ENCODE results near the gene EFNA5.

EFNA5 gene

GRCh38 chr5:107571621-107572536 is 98.9 kb downstream of the EFNA5 start:
- DNase-seq (ENCODE audit: extremely low read depth, low read depth) = peak; percentile 73
- no peak overlapping the region for H3K4me3 ChIP-seq (replicated peaks; ENCODE audit: low read depth, low read length)
- TF ChIP-seq CTCF (IDR thresholded peaks at IDR 0.05; ENCODE audit: low read depth, low read length, missing control alignments) = peak; percentile 96

GRCh38 chr5:107570805-107571531 is 99.8 kb downstream of the EFNA5 start:
- TF ChIP-seq CTCF (IDR thresholded peaks at IDR 0.05; ENCODE audit: low read depth, low read length, missing control alignments) = no peak
- H3K4me3 ChIP-seq (replicated peaks; ENCODE audit: low read depth, low read length) = no peak overlapping the region
- no peak for DNase-seq (ENCODE audit: extremely low read depth, low read depth)

GRCh38 chr5:107570181-107570580 is 100.6 kb downstream of the EFNA5 start:
- no peak overlapping the region for H3K4me3 ChIP-seq (replicated peaks; ENCODE audit: low read depth, low read length)
- DNase-seq (ENCODE audit: extremely low read depth, low read depth) = no peak

GRCh38 chr5:107567901-107568671 is 102.7 kb downstream of the EFNA5 start:
- no peak for DNase-seq (ENCODE audit: extremely low read depth, low read depth)
- TF ChIP-seq CTCF (IDR thresholded peaks at IDR 0.05; ENCODE audit: low read depth, low read length, missing control alignments) = no peak

More at GRCh38 chr5:107570181-107570580, 100.6 kb downstream of the EFNA5 start:
- no peak for TF ChIP-seq CTCF (IDR thresholded peaks at IDR 0.05; ENCODE audit: low read depth, low read length, missing control alignments)

GRCh38 chr5:107566986-107567385 is 103.8 kb downstream of the EFNA5 start:
- H3K4me3 ChIP-seq (replicated peaks; ENCODE audit: low read depth, low read length) = no peak overlapping the region
- no peak for TF ChIP-seq CTCF (IDR thresholded peaks at IDR 0.05; ENCODE audit: low read depth, low read length, missing control alignments)
- DNase-seq (ENCODE audit: extremely low read depth, low read depth) = no peak

More at GRCh38 chr5:107567901-107568671, 102.7 kb downstream of the EFNA5 start:
- H3K4me3 ChIP-seq (replicated peaks; ENCODE audit: low read depth, low read length) = no peak overlapping the region
